HUES48 (cell line): ENCODE data around the gene RAB31.

Experiments
- H3K27ac ChIP-seq: one replicate; pipeline ENCODE4 v1.7.0; 2013; ENCODE audit warnings: low read depth, low read length, inconsistent platforms
- H3K27me3 ChIP-seq: 2 replicates; pipeline ENCODE4 v1.6.1; 2013; ENCODE audit warnings: mild to moderate bottlenecking, low read length; ENCODE audit not compliant: control insufficient read depth, insufficient read depth
- H3K36me3 ChIP-seq: 2 replicates; pipeline ENCODE4 v1.6.1; 2013; ENCODE audit warnings: low read length; ENCODE audit not compliant: control insufficient read depth, insufficient read depth
- H3K4me1 ChIP-seq: 2 replicates; pipeline ENCODE4 v1.6.1; 2013; ENCODE audit warnings: mild to moderate bottlenecking, low read length; ENCODE audit not compliant: control insufficient read depth, insufficient read depth
- H3K4me3 ChIP-seq: 2 replicates; pipeline ENCODE4 v1.5.1; 2013; ENCODE audit warnings: mild to moderate bottlenecking, low read depth, low read length
- H3K9ac ChIP-seq: 2 replicates; pipeline ENCODE4 v1.6.1; 2013; ENCODE audit warnings: mild to moderate bottlenecking, low read depth, low read length, moderate library complexity
- H3K9me3 ChIP-seq: 2 replicates; pipeline ENCODE4 v1.6.1; 2013; ENCODE audit warnings: low read length; ENCODE audit not compliant: control insufficient read depth, insufficient read depth

The RAB31 gene

GRCh38 chr18:9679125-9679524, 29.0 kb upstream of the RAB31 start:
- Histone ChIP-seq H3K4me3 (no peak overlapping the region), H3K27me3 (no peaks in the 10 kb centered on the region), H3K9ac (no peak overlapping the region), H3K36me3 (no peaks in the 10 kb centered on the region), H3K9me3 (no peaks in the 10 kb centered on the region), H3K4me1 (peaks cover 3% of the 10 kb centered on the region), H3K27ac (no peak overlapping the region)

- Histone ChIP-seq H3K9ac (no peak overlapping the region), H3K27ac (no peak overlapping the region), H3K4me3 (no peak overlapping the region), H3K27me3 (no peaks in the 10 kb centered on the region), H3K36me3 (no peaks in the 10 kb centered on the region), H3K4me1 (peaks cover 3% of the 10 kb centered on the region), H3K9me3 (no peaks in the 10 kb centered on the region)
Observed at GRCh38 chr18:9681217-9681616, 26.9 kb upstream of the RAB31 start.

- no peaks in the 10 kb centered on the region for H3K9me3 ChIP-seq
- H3K27ac ChIP-seq: no peak overlapping the region
- H3K9ac ChIP-seq: no peak overlapping the region
- H3K4me1 ChIP-seq: peaks cover 3% of the 10 kb centered on the region
- H3K36me3 ChIP-seq: no peaks in the 10 kb centered on the region
- H3K27me3 ChIP-seq: no peaks in the 10 kb centered on the region
- H3K4me3 ChIP-seq: no peak overlapping the region
Observed at GRCh38 chr18:9682572-9682971, 25.5 kb upstream of the RAB31 start.

- Histone ChIP-seq H3K27me3 (no peaks in the 10 kb centered on the region), H3K4me1 (peaks cover 10% of the 10 kb centered on the region), H3K4me3 (no peak overlapping the region), H3K9me3 (no peaks in the 10 kb centered on the region), H3K9ac (no peak overlapping the region), H3K36me3 (no peaks in the 10 kb centered on the region), H3K27ac (no peak overlapping the region)
Observed at GRCh38 chr18:9683418-9684396, 24.4 kb upstream of the RAB31 start.

GRCh38 chr18:9684881-9685614, 23.1 kb upstream of the RAB31 start:
- H3K36me3 ChIP-seq: no peaks in the 10 kb centered on the region
- H3K27me3 ChIP-seq: no peaks in the 10 kb centered on the region
- H3K4me3 ChIP-seq: no peak overlapping the region
- H3K9ac ChIP-seq: no peak overlapping the region
- H3K9me3 ChIP-seq: no peaks in the 10 kb centered on the region
- no peak overlapping the region for H3K27ac ChIP-seq
- peaks cover 10% of the 10 kb centered on the region for H3K4me1 ChIP-seq

GRCh38 chr18:9685615-9685890, 22.5 kb upstream of the RAB31 start:
- H3K4me1 ChIP-seq: peaks cover 10% of the 10 kb centered on the region
- H3K27me3 ChIP-seq: no peaks in the 10 kb centered on the region
- no peak overlapping the region for H3K4me3 ChIP-seq
- no peak overlapping the region for H3K27ac ChIP-seq
- no peak overlapping the region for H3K9ac ChIP-seq
- H3K36me3 ChIP-seq: no peaks in the 10 kb centered on the region
- H3K9me3 ChIP-seq: no peaks in the 10 kb centered on the region

GRCh38 chr18:9688036-9688741, 19.9 kb upstream of the RAB31 start:
- H3K4me3 ChIP-seq: no peak overlapping the region
- H3K27ac ChIP-seq: no peak overlapping the region
- no peaks in the 10 kb centered on the region for H3K27me3 ChIP-seq
- H3K9me3 ChIP-seq: no peaks in the 10 kb centered on the region
- no peak overlapping the region for H3K9ac ChIP-seq
- H3K4me1 ChIP-seq: peaks cover 10% of the 10 kb centered on the region
- H3K36me3 ChIP-seq: no peaks in the 10 kb centered on the region

GRCh38 chr18:9689253-9689652, 18.8 kb upstream of the RAB31 start:
- Histone ChIP-seq H3K27ac (no peak overlapping the region), H3K4me1 (peaks cover 7% of the 10 kb centered on the region), H3K4me3 (no peak overlapping the region), H3K36me3 (no peaks in the 10 kb centered on the region), H3K9me3 (no peaks in the 10 kb centered on the region), H3K9ac (no peak overlapping the region), H3K27me3 (no peaks in the 10 kb centered on the region)

GRCh38 chr18:9690418-9691188, 17.5 kb upstream of the RAB31 start:
- Histone ChIP-seq H3K36me3 (no peaks in the 10 kb centered on the region), H3K27ac (no peak overlapping the region), H3K9ac (no peak overlapping the region), H3K4me3 (no peak overlapping the region), H3K27me3 (no peaks in the 10 kb centered on the region), H3K9me3 (no peaks in the 10 kb centered on the region), H3K4me1 (peaks cover 7% of the 10 kb centered on the region)

- Histone ChIP-seq H3K27me3 (no peaks in the 10 kb centered on the region), H3K9ac (no peak overlapping the region), H3K9me3 (no peaks in the 10 kb centered on the region), H3K4me3 (no peak overlapping the region), H3K36me3 (no peaks in the 10 kb centered on the region), H3K27ac (no peak overlapping the region), H3K4me1 (peaks cover 7% of the 10 kb centered on the region)
Observed at GRCh38 chr18:9691235-9691634, 16.9 kb upstream of the RAB31 start.
